Stimulated activated CD8-positive, alpha-beta memory T cell treated with anti-CD3 and anti-CD28 coated beads, Interleukin-4, amount 100 ng/mL, for 4 hours (primary cell): ENCODE data around the gene HSD17B1.

Source experiments
- DNase-seq, 2 donors: peaks; one replicate each; pipeline ENCODE4 v3.0.0-alpha.2; 2020; ENCODE audit warnings: low read depth in 2 of 2, low spot score in 1 of 2

The HSD17B1 gene

GRCh38 chr17:42565523-42566214 is 12.9 kb downstream of the HSD17B1 start:
- no peak for DNase-seq

- no peak for DNase-seq
These were observed 13.6 kb downstream of the HSD17B1 start for GRCh38 chr17:42566215-42566882.

- peak; percentile 72 to 86 for DNase-seq
These were observed 14.3 kb downstream of the HSD17B1 start, which contains the start of gene MLX for GRCh38 chr17:42566883-42567573. Gene MLX (plus strand): TSS chr17:42567100. CDS start chr17:42567125, 25 bp downstream.

- no peak for DNase-seq
These were observed 15.8 kb downstream of the HSD17B1 start for GRCh38 chr17:42568341-42569111.

GRCh38 chr17:42571435-42572225 is 18.9 kb downstream of the HSD17B1 start:
- DNase-seq: no peak

GRCh38 chr17:42573095-42573494 is 20.4 kb downstream of the HSD17B1 start:
- no peak for DNase-seq

- DNase-seq: no peak
These were observed 21.7 kb downstream of the HSD17B1 start for GRCh38 chr17:42574463-42574862.

- no peak for DNase-seq
These were observed 24.4 kb downstream of the HSD17B1 start for GRCh38 chr17:42577140-42577531.

- DNase-seq: peak; percentile 80 to 81
These were observed 25.0 kb downstream of the HSD17B1 start, which contains the start of gene PSMC3IP for GRCh38 chr17:42577532-42578281. Gene PSMC3IP (minus strand): TSS chr17:42577729. CDS start chr17:42577686, 43 bp downstream.

GRCh38 chr17:42578282-42578869 is 25.7 kb downstream of the HSD17B1 start:
- peak in 1 of 2 donors; percentile 27 for DNase-seq

- DNase-seq: no peak
These were observed 27.2 kb downstream of the HSD17B1 start for GRCh38 chr17:42579794-42580551.

GRCh38 chr17:42581744-42582270 is 29.1 kb downstream of the HSD17B1 start:
- DNase-seq: no peak

- no peak for DNase-seq
These were observed 32.2 kb downstream of the HSD17B1 start for GRCh38 chr17:42584880-42585279.

GRCh38 chr17:42585353-42585752 is 32.6 kb downstream of the HSD17B1 start:
- DNase-seq: no peak

- DNase-seq: no peak
These were observed 33.9 kb downstream of the HSD17B1 start for GRCh38 chr17:42586514-42587230.

GRCh38 chr17:42590886-42591285 is 38.2 kb downstream of the HSD17B1 start:
- no peak for DNase-seq

- DNase-seq: no peak
These were observed 38.7 kb downstream of the HSD17B1 start for GRCh38 chr17:42591411-42591810.

GRCh38 chr17:42596386-42596785 is 43.7 kb downstream of the HSD17B1 start:
- no peak for DNase-seq
